CD4-positive, CD25-positive, alpha-beta regulatory T cell (primary cell): ENCODE results near the gene BTN1A1. TPM values are rescaled to one million over a fixed set of nuclear protein-coding genes. Genes with fewer than 3 reads are reported as not detected.
"Not testable (repeated sequence)": the region's sequence is repeated elsewhere in the genome, so short reads cannot be mapped to it uniquely, and the experiment has no call there.

Experiments
- ATAC-seq, 2 donors: fragments of 150-1000 bp; cut with Tn5 transposase; one replicate each; pipeline ENCODE4 v1.10.0; 2021; ENCODE audit warnings: low read depth in 2 of 2, moderate number of reproducible peaks in 2 of 2, moderate library complexity in 1 of 2
- DNase-seq, 3 donors: peaks; one replicate each; pipeline versions ENCODE4 v3.0.0 to v3.0.0-alpha.2; 2012 to 2022; ENCODE audit warnings: mixed read lengths in 1 of 3
- H3K27ac ChIP-seq: one replicate; pipeline ENCODE4 v1.7.0; 2013; ENCODE audit warnings: mild to moderate bottlenecking, low read length; ENCODE audit not compliant: insufficient read depth, poor library complexity, severe bottlenecking
- H3K27me3 ChIP-seq: one replicate; pipeline ENCODE4 v1.7.0; 2013; ENCODE audit warnings: low read length; ENCODE audit not compliant: control insufficient read depth, insufficient read depth
- H3K36me3 ChIP-seq: one replicate; pipeline ENCODE4 v1.7.0; 2013; ENCODE audit warnings: mild to moderate bottlenecking, low read length, moderate library complexity; ENCODE audit not compliant: control insufficient read depth, insufficient read depth
- H3K4me1 ChIP-seq: 2 replicates; pipeline ENCODE4 v1.7.0; 2013; ENCODE audit warnings: mild to moderate bottlenecking, low read length; ENCODE audit not compliant: insufficient read depth, control insufficient read depth, poor library complexity, severe bottlenecking
- H3K4me3 ChIP-seq: one replicate; pipeline ENCODE4 v1.7.0; 2013; ENCODE audit warnings: low read depth, mild to moderate bottlenecking, low read length, moderate library complexity
- H3K9me3 ChIP-seq, 2 experiments: 1 replicate in 1 of 2; 2 replicates in 1 of 2; pipeline ENCODE4 v1.7.0; 2013; ENCODE audit warnings: low read length in 2 of 2, mild to moderate bottlenecking in 1 of 2, moderate library complexity in 1 of 2; ENCODE audit not compliant: control insufficient read depth in 2 of 2
- H3K27ac Mint-ChIP-seq, 3 donors: one replicate each; pipeline ENCODE4 v1.8.0; 2020 to 2022; ENCODE audit warnings: mild to moderate bottlenecking in 3 of 3, mixed read lengths in 3 of 3, moderate library complexity in 2 of 3
- H3K27me3 Mint-ChIP-seq: one replicate; pipeline ENCODE4 v1.8.0; 2022; ENCODE audit warnings: mild to moderate bottlenecking, mixed read lengths
- H3K36me3 Mint-ChIP-seq: one replicate; pipeline ENCODE4 v1.8.0; 2020; ENCODE audit warnings: mixed read lengths
- H3K4me1 Mint-ChIP-seq, 4 donors: one replicate each; pipeline ENCODE4 v1.8.0; 2020 to 2022; ENCODE audit warnings: mixed read lengths in 4 of 4, mild to moderate bottlenecking in 1 of 4
- H3K4me3 Mint-ChIP-seq, 4 donors: one replicate each; pipeline ENCODE4 v1.8.0; 2020 to 2022; ENCODE audit warnings: mild to moderate bottlenecking in 4 of 4, mixed read lengths in 4 of 4, moderate library complexity in 3 of 4
- H3K9me3 Mint-ChIP-seq, 7 donors: one replicate each; pipeline ENCODE4 v1.8.0; 2020 to 2022; ENCODE audit warnings: mixed read lengths in 7 of 7, mild to moderate bottlenecking in 3 of 7, moderate library complexity in 2 of 7
- polyA plus RNA-seq, 4 donors: library from polyadenylated mRNA; unstranded; fragments of 300-500 nt; fragmentation: Illumina TruSeq; gene quantifications; one replicate each; pipeline ENCODE4 v1.2.3, GENCODE V29; 2021
- total RNA-seq: library from RNA; stranded (reverse); gene quantifications from one replicate; pipeline ENCODE4 v1.2.3, GENCODE V29; 2022

The BTN1A1 gene
- total and polyA plus RNA-seq, 5 donors from 2014 or later, result 0.33 TPM; not detected in 4

GRCh38 chr6:26539071-26539615 lies 39.0 kb downstream of the BTN1A1 start:
- ATAC-seq (no peak), DNase-seq (no peak)
- H3K4me1 ChIP-seq, result peaks cover 45% of the 10 kb centered on the region
- H3K27ac ChIP-seq, result peak overlapping the region; percentile 88
- H3K36me3 ChIP-seq, result peaks cover 9% of the 10 kb centered on the region
- H3K9me3 ChIP-seq, result no peaks in the 10 kb centered on the region
- H3K27me3 Mint-ChIP-seq, result peaks cover 11% of the 10 kb centered on the region
- peaks cover 0 to 6% (median 0%) of the 10 kb centered on the region in 7 donors for H3K9me3 Mint-ChIP-seq
- peaks cover 14 to 67% (median 54%) of the 10 kb centered on the region in 4 donors for H3K4me1 Mint-ChIP-seq
- peaks cover 22% of the 10 kb centered on the region for H3K36me3 Mint-ChIP-seq
- H3K4me3 ChIP-seq, result peak overlapping the region; percentile 96
- no peaks in the 10 kb centered on the region for H3K27me3 ChIP-seq
- H3K27ac Mint-ChIP-seq, result peak overlapping the region; percentile 96 to 99 (median 97)
- peak overlapping the region; percentile 92 to 96 (median 93) for H3K4me3 Mint-ChIP-seq

- H3K4me3 ChIP-seq, result no peak overlapping the region
- peaks cover 0 to 8% (median 0%) of the 10 kb centered on the region in 7 donors for H3K9me3 Mint-ChIP-seq
Measured at GRCh38 chr6:26541579-26541978, 41.5 kb downstream of the BTN1A1 start.

GRCh38 chr6:26543953-26544352 lies 43.9 kb downstream of the BTN1A1 start:
- peaks cover 29% of the 10 kb centered on the region for H3K36me3 ChIP-seq
- H3K4me3 ChIP-seq, result no peak overlapping the region
- Mint-ChIP-seq H3K27ac (peak overlapping the region in 1 of 3 donors; percentile 41), H3K36me3 (peaks cover 37% of the 10 kb centered on the region), H3K4me3 (peak overlapping the region in 2 of 4 donors; percentile 5 to 70), H3K4me1 (peaks cover 11 to 43% (median 41%) of the 10 kb centered on the region in 4 donors), H3K9me3 (peaks cover 0 to 2% (median 0%) of the 10 kb centered on the region in 7 donors), H3K27me3 (no peaks in the 10 kb centered on the region)
- DNase-seq (peak in 2 of 3 donors; percentile 25 to 46), ATAC-seq (peak; percentile 37 to 71)
- no peaks in the 10 kb centered on the region for H3K9me3 ChIP-seq
- peaks cover 26% of the 10 kb centered on the region for H3K4me1 ChIP-seq
- H3K27me3 ChIP-seq, result no peaks in the 10 kb centered on the region
- no peak overlapping the region for H3K27ac ChIP-seq

More at GRCh38 chr6:26541579-26541978, 41.5 kb downstream of the BTN1A1 start:
- H3K9me3 ChIP-seq, result no peaks in the 10 kb centered on the region
- H3K4me1 ChIP-seq, result peaks cover 38% of the 10 kb centered on the region
- H3K27me3 ChIP-seq, result no peaks in the 10 kb centered on the region
- peaks cover 21 to 60% (median 54%) of the 10 kb centered on the region in 4 donors for H3K4me1 Mint-ChIP-seq
- peak overlapping the region in 3 of 4 donors; percentile 19 to 61 (median 43) for H3K4me3 Mint-ChIP-seq
- ATAC-seq (no peak), DNase-seq (no peak)
- peak overlapping the region; percentile 17 for H3K27ac ChIP-seq
- peak overlapping the region in 1 of 3 donors; percentile 32 for H3K27ac Mint-ChIP-seq
- peaks cover 11% of the 10 kb centered on the region for H3K27me3 Mint-ChIP-seq
- peaks cover 29% of the 10 kb centered on the region for H3K36me3 ChIP-seq
- H3K36me3 Mint-ChIP-seq, result peaks cover 38% of the 10 kb centered on the region

GRCh38 chr6:26544473-26544872 lies 44.4 kb downstream of the BTN1A1 start:
- no peak overlapping the region for H3K4me3 ChIP-seq
- H3K27ac Mint-ChIP-seq, result no peak overlapping the region
- H3K27me3 Mint-ChIP-seq, result no peaks in the 10 kb centered on the region
- H3K9me3 ChIP-seq, result no peaks in the 10 kb centered on the region
- H3K4me1 ChIP-seq, result peaks cover 20% of the 10 kb centered on the region
- peaks cover 37% of the 10 kb centered on the region for H3K36me3 Mint-ChIP-seq
- ATAC-seq (no peak), DNase-seq (no peak)
- peaks cover 11 to 38% (median 36%) of the 10 kb centered on the region in 4 donors for H3K4me1 Mint-ChIP-seq
- H3K27me3 ChIP-seq, result no peaks in the 10 kb centered on the region
- no peak overlapping the region for H3K27ac ChIP-seq
- peaks cover 29% of the 10 kb centered on the region for H3K36me3 ChIP-seq
- peaks cover 0 to 2% (median 0%) of the 10 kb centered on the region in 7 donors for H3K9me3 Mint-ChIP-seq
- peak overlapping the region in 1 of 4 donors; percentile 70 for H3K4me3 Mint-ChIP-seq

- Histone ChIP-seq H3K36me3 (peaks cover 29% of the 10 kb centered on the region), H3K9me3 (no peaks in the 10 kb centered on the region), H3K27ac (no peak overlapping the region), H3K27me3 (no peaks in the 10 kb centered on the region), H3K4me1 (peaks cover 17% of the 10 kb centered on the region), H3K4me3 (no peak overlapping the region)
- H3K27me3 Mint-ChIP-seq, result no peaks in the 10 kb centered on the region
- peak overlapping the region in 1 of 4 donors; percentile 20 for H3K4me3 Mint-ChIP-seq
- peaks cover 0 to 2% (median 0%) of the 10 kb centered on the region in 7 donors for H3K9me3 Mint-ChIP-seq
- H3K36me3 Mint-ChIP-seq, result peaks cover 30% of the 10 kb centered on the region
- H3K4me1 Mint-ChIP-seq, result peaks cover 11 to 32% (median 29%) of the 10 kb centered on the region in 4 donors
- ATAC-seq (no peak), DNase-seq (no peak)
- no peak overlapping the region for H3K27ac Mint-ChIP-seq
Measured at GRCh38 chr6:26545627-26546026, 45.5 kb downstream of the BTN1A1 start.

GRCh38 chr6:26547363-26547762 lies 47.3 kb downstream of the BTN1A1 start:
- not testable (repeated sequence) for H3K4me3 Mint-ChIP-seq, H3K27ac Mint-ChIP-seq, H3K9me3 ChIP-seq, H3K27ac ChIP-seq, H3K27me3 Mint-ChIP-seq, DNase-seq, H3K9me3 Mint-ChIP-seq, H3K27me3 ChIP-seq, H3K4me3 ChIP-seq, ATAC-seq
- H3K36me3 Mint-ChIP-seq, result peaks cover 26% of the 10 kb centered on the region
- peaks cover 11 to 30% (median 22%) of the 10 kb centered on the region in 4 donors for H3K4me1 Mint-ChIP-seq
- Histone ChIP-seq H3K36me3 (peaks cover 29% of the 10 kb centered on the region), H3K4me1 (peaks cover 10% of the 10 kb centered on the region)

- ATAC-seq (no peak), DNase-seq (peak in 2 of 3 donors; percentile 48 to 54)
- Histone ChIP-seq H3K9me3 (no peaks in the 10 kb centered on the region), H3K4me1 (peaks cover 20% of the 10 kb centered on the region), H3K4me3 (peak overlapping the region; percentile 70), H3K36me3 (peaks cover 9% of the 10 kb centered on the region), H3K27ac (no peak overlapping the region), H3K27me3 (no peaks in the 10 kb centered on the region)
- Mint-ChIP-seq H3K4me1 (peaks cover 5 to 20% (median 14%) of the 10 kb centered on the region in 4 donors), H3K4me3 (peak overlapping the region in 2 of 4 donors; percentile 94 to 95), H3K9me3 (peaks cover 0 to 2% (median 0%) of the 10 kb centered on the region in 7 donors), H3K27ac (peak overlapping the region in 2 of 3 donors; percentile 15 to 60), H3K36me3 (peaks cover 16% of the 10 kb centered on the region), H3K27me3 (peaks cover 8% of the 10 kb centered on the region)
Measured at GRCh38 chr6:26550250-26550993, 50.3 kb downstream of the BTN1A1 start.
